Ramos (cell line): Measurements from ENCODE around the gene XRCC5.

Source experiments
- in situ Hi-C: fragments of 300-500 bp; cut with MboI; formaldehyde crosslinking; loops from one replicate; pipeline ENCODE4 v1.14.3; 2022; ENCODE audit warnings: low sequenced_read_pairs; ENCODE audit not compliant: unreplicated experiment

The XRCC5 gene

GRCh38 chr2:216183462-216183861, 74.3 kb downstream of the XRCC5 start:
- in situ Hi-C loops = no loop called here

DNA sequence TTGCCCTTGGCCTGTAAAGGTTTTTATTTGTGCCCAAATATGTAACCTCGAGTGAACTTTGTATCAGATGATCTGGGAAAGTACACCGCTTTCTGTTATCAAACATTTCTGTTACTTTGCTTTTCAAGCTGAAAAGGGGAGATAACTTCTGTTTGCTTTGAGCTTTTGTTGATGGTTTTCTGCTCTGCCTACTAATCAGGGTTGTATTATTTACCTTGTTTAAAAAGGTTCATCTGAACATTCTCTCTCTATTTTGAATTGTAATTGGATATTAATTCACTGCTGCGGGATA, 79.4 kb downstream of the XRCC5 start:
- in situ Hi-C loops = no loop called here

GRCh38 chr2:216188956-216189355, 79.8 kb downstream of the XRCC5 start:
- in situ Hi-C loops = no loop called here

- in situ Hi-C loops = no loop called here
Observed at GRCh38 chr2:216189410-216189809, 80.3 kb downstream of the XRCC5 start.

DNA sequence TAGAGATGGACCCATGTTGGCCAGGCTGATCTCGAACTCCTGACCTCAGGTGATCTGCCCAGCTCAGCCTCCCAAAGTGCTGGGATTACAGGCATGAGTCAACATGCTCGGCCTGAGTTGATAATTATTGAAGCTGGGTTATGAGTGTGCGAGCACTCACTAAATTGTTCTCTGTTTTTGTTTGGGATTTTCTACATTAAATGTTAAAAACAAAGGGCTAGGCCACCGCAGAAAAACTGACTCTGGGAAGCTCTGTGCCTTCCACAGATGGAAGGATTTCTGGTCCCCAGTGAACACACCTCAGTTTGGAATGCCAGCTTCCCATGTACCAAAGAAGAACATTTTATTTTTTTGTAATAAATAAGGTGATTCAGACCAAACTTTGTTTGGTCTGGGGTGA, 83.0 kb downstream of the XRCC5 start:
- in situ Hi-C loops = no loop called here

- in situ Hi-C loops = no loop called here
Observed at GRCh38 chr2:216192931-216193330, 83.8 kb downstream of the XRCC5 start.

DNA sequence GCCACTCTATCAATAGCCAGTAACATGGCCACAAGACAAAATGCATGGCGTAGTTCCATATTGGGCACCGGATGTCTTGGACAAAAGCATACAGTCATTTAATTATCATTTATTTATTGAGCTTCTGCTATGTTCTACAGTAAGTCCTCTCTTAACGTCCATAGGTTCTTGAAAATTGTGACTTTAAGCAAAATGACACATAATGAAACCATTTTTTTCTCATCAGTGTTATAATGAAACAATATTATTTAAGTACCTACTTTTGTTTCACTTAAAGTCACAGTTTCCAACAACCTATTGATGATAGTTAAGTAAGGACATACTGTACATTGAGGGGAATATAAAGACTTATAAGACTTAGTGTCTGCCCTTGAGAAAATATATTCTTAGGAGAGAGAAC, 84.9 kb downstream of the XRCC5 start:
- in situ Hi-C loops = no loop called here

DNA sequence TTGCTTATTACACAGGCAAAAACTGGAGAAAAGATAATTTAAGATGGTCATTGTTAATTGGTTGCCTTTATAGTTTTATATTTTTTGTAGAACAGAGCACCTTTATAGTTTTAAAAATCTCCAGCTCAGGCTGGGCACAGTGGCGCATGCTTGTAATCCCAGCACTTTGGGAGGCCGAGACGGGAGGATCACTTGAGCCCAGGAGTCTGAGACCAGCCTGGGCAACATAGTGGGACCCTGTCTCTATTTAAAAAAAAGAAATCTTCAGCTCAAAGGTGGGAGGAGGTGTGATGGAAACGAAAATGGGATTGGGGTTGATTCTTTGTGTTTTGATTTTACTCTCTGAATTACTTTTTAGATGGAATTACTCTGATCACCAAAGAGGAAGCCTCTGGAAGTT, 85.4 kb downstream of the XRCC5 start:
- in situ Hi-C loops = no loop called here

DNA sequence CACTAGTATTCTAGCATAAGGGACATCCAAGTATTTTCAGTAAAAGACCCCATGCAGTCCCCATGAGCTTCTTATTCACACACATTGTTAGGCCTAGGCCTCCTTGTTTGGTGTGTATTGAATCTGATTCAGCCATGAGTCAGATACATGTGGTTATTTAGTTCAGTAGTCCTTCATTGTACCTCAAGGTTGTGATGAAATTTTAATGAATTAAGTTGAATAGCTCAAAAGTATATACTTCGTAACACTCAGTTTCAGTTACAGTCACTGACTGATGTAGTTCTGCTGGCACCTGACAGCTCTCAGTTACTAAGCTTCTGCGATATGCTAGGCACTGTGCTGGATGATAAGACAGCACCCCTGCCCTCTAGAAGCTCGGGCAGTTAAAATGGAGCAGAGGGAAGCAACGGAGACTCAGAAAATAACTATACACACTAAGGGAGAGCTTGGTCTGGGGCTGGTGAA, 86.4 kb downstream of the XRCC5 start:
- in situ Hi-C loops = no loop called here

DNA sequence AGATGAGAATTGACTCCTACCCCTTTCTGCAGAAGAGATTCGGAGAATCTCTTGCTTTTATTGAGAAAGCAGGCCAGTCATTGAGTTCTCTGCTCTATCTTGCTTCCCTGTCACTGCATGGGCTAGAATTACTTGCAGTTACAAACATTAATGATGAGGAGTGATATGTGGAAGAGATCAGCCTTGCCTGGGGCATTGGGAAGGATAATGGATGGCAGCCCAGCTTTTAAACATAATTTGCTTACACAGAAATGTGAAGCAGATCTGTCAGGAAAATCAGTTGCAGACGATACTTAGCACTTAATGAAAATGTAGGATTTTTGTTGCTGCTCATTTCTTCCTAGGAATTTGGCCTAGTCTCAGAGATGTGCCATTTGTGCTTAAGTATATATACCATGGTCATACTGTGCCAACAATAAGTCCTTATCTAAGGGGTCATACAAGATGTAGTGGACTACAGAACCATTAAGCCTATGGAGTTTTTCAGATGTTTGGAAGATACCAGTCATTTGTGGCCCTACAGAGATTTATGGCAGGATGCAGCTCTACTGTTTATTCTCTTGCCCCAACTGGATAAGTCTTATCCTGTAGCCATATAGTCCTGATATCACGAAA, 92.7 kb downstream of the XRCC5 start:
- in situ Hi-C loops = loop anchor here (25.0 kb wide), 1 partner anchor 461 kb away; no protein-coding TSS in a partner anchor

DNA sequence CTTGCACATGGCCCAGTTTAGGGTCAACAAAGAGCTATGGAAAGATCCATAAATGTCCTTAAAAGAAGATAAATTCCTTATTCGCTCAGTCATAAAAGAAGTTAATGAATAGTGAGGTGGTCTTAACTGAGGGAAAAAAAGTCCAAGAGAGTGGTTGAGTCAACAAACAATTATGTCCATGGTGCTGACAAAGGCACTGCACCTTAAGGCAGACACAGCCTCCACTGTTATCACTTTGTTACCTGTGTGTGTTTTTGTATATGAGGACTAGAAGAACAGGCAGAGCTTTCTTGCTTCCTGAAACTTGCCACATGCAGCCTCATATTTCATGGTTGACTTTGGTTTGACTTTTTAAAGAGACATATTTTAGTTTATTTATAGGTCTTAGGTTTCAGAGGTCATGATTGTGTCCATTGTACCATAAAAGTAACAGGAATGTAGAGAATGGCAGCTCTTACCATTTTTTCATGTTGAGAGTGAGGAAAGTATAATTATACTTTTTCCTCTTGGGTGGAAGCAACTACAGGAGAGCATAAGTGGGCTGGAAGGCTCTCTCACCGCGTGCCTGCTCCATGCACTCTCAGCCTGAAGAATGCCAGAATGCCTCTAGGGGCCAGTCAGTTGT, 93.6 kb downstream of the XRCC5 start:
- in situ Hi-C loops = loop anchor here (25.0 kb wide), 1 partner anchor 460 kb away; no protein-coding TSS in a partner anchor

DNA sequence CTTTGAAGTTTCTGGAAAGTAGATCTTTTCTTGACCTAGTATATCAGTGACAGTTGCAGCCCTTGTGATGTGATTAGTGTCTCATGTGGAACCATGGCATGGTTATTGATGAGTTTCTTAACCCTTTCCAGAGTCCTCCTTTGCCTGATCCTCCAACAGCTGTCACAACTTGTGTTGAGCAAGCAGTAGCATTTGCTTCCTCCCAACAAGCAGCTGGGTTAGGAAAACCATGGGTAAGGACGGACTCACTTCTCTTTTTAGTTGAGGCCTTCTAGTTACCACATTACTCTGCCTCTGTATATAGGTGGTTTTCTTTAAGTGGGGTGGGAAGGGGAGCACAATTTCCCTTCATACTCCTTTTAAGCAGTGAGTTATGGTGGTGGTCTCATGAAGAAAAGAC, 96.3 kb downstream of the XRCC5 start:
- in situ Hi-C loops = loop anchor here (25.0 kb wide), 1 partner anchor 457 kb away; no protein-coding TSS in a partner anchor

- in situ Hi-C loops = loop anchor here (25.0 kb wide), 1 partner anchor 456 kb away; no protein-coding TSS in a partner anchor
Observed at GRCh38 chr2:216206041-216206703, 97.0 kb downstream of the XRCC5 start.

DNA sequence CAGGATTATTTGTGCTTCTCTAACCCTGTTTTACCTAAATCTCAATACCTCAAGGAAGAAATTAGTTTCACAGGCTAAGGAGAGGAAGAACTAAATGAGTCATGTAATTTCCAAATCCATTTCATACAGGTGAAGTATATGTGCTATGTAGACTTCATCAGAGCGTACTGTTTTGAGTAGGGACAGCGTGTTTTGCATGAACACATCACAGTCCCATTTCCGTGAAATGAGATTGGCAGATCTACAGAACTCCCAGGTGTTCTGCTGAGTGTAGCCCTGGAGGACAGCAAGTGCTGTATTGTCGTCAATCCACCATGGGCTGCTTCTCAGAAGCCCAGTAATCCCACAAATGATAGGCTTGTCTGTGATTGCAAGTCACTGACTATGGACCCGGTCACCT, 97.7 kb downstream of the XRCC5 start:
- in situ Hi-C loops = loop anchor here (25.0 kb wide), 1 partner anchor 455 kb away; no protein-coding TSS in a partner anchor

DNA sequence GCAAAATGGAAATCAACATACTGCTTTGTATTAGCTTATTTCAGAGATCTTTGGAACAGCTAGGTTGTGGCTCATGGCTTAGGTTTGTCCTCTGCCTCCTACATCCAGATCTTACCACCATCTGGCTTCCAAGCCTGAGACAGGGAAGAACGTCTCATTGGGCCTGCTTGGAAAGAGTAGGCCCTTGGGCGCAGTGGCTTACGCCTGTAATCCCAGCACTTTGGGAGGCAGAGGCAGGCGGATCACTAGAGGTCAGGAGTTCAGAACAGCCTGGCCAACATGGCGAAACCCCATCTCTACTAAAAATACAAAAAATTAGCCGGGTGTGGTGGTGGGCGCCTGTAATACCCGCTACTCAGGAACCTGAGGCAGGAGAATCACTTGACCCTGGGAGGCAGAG, 99.5 kb downstream of the XRCC5 start:
- in situ Hi-C loops = loop anchor here (25.0 kb wide), 1 partner anchor 454 kb away; no protein-coding TSS in a partner anchor

DNA sequence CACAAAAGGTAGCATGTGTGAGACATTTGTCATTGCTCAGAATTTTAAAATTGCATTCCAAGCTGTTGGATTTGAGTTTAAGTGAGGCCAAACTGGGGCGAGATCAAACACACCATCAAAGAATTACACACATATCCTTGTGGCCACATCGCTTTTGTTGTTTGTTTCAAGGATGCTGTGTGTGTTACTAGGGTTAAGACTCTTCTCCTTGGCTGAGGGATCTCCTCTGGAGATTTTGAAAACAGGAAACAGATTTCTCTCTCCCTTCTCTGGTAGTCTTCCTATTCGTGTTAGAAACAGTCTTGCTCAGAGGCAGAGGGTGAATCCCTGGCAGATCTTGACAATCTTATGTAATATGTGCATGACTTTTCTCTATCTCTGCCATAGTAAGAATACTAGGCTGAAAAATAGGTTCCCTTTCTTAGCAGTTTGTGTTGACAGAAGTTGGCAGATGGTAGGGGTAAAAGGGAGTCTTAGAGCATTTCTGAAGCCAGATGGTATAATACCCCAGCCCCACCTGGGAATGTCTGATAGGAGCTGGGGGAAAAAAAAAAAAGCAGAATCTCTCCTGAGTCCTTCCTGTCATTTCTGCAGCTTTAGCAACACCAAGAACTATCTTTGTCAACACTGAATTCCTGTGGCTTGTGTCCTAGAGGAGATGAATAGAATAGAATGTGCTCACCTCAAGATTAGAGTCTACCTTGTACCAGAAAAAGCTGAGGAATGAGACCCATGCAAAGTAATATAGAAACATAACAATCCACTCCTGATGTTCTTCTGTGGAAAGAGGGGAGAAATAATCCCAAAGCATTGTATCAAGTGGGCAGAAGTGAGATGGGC, 101.8 kb downstream of the XRCC5 start:
- in situ Hi-C loops = loop anchor here (25.0 kb wide), 1 partner anchor 451 kb away; no protein-coding TSS in a partner anchor

DNA sequence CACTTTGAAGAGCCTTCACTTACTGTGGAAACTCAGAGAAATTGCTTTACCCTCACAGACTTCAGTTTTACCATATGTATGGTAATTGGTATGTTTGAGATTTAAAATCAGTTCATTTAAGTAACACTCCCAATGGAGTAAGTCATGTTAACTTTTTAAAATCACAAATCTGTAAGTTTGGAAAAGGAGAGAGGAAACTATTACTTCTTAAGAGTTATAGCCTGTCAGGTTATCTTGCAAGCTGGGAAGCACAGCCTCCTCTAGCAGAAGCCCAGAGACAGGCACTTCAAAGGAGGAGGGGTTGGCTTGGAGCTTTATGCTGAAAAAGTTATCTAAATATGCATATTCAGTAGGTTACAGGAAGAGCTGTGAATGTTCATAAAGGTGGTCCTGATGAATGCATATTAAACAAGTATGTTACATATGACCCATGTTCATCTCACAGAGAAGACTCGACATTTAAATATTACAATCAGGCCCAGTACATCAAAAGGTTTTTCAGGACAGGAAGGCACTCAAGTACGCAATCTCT, 102.5 kb downstream of the XRCC5 start:
- in situ Hi-C loops = loop anchor here (25.0 kb wide), 1 partner anchor 451 kb away; no protein-coding TSS in a partner anchor

DNA sequence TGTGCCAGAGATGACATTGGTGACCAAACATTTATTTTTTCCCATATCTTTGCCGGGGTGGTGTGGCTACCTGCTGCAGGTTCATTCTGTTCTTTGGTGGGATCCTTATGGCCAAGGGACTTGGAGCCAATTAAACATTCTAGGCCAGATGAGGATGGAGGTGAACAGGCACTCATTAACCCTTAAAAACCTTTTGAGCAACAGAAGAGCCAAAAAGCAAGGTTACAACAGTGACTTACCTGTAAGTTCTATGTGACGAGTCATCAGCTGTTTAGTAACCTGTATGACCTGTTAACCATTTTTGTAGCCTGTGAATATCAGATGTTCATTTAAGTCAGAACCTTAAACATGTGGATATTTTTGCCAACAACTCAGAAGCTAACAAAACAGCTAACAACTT, 105.6 kb downstream of the XRCC5 start:
- in situ Hi-C loops = loop anchor here (25.0 kb wide), 1 partner anchor 448 kb away; no protein-coding TSS in a partner anchor

DNA sequence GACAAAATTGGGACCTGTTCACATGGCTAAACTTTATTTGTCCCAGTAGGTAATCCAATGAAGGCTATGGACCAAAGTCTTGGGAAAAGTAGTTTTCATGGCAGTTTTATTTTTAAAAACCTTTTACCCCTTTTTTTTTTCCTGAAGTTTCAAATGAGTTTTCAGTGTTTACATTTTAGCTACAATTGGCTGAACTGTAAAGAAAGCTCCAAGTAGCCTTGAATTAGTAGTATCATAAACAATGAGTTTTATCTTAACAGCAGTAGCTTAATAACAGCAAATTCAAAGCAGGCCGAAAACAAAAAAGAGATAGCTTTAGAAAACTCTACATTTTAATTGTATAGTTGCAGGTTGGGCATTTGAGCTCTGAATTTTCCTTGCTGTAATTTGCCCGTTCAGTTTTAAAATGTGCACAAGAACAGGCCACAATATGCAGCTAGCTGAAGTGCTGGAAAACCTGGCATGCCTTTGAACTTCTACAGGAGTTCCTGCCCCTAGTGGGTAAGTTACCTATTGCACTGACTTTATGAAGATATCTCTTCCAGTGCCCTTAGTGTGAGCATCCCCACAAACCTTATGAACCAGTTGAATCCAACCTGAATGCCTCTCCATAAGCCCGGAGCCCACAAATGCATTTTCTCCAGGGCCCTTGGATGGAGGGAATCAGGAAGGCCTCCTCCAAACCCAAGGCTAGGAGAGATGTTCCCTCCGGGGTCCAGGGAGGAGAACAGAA, 106.7 kb downstream of the XRCC5 start:
- in situ Hi-C loops = loop anchor here (25.0 kb wide), 1 partner anchor 446 kb away; no protein-coding TSS in a partner anchor
